SU-DHL-6 (cell line): ENCODE results near the gene DDB1.
A peak's percentile ranks its signal among the peaks of the same experiment; 100 is the strongest.
"Not testable (repeated sequence)": the region's sequence is repeated elsewhere in the genome, so short reads cannot be mapped to it uniquely, and the experiment has no call there.

Experiments
- H2AFZ ChIP-seq: fragments of 200-600 bp; sonication (generic); 2 replicates; pipeline ENCODE4 v1.6.1; 2014; ENCODE audit warnings: low read depth, mild to moderate bottlenecking, moderate library complexity, mixed read lengths, antibody characterized with exemption, low read length; ENCODE audit not compliant: severe bottlenecking
- H3F3A ChIP-seq: fragments of 200-600 bp; shearing (Covaris generic); 2 replicates; pipeline ENCODE4 v1.6.0; 2016; ENCODE audit warnings: antibody characterized with exemption, mild to moderate bottlenecking; ENCODE audit not compliant: insufficient read depth
- H3K27ac ChIP-seq: fragments of 200-600 bp; sonication (generic); 2 replicates; pipeline ENCODE4 v1.5.1; 2016; ENCODE audit warnings: low read depth, mild to moderate bottlenecking, low read length, moderate library complexity, mixed read lengths
- H3K27me3 ChIP-seq: fragments of 200-600 bp; sonication (generic), shearing (Covaris generic); 2 replicates; pipeline ENCODE4 v1.6.0; 2014; ENCODE audit warnings: mild to moderate bottlenecking, low read length
- H3K36me3 ChIP-seq: fragments of 200-600 bp; sonication (generic); 2 replicates; pipeline ENCODE4 v1.6.1; 2014; ENCODE audit warnings: mild to moderate bottlenecking, low read length, mixed read lengths
- H3K4me2 ChIP-seq: fragments of 300-600, 200-600 bp; shearing (Covaris generic), sonication (generic); 2 replicates; pipeline ENCODE4 v1.6.0; 2014; ENCODE audit warnings: low read length, low read depth, mild to moderate bottlenecking; ENCODE audit not compliant: poor library complexity, severe bottlenecking
- H3K4me3 ChIP-seq: fragments of 200-600 bp; sonication (generic); 2 replicates; pipeline ENCODE4 v1.5.1; 2014; ENCODE audit warnings: antibody characterized with exemption, low read length, mild to moderate bottlenecking, mixed read lengths; ENCODE audit not compliant: insufficient read depth, poor library complexity, severe bottlenecking
- H3K79me2 ChIP-seq: fragments of 200-600 bp; sonication (generic); 2 replicates; pipeline ENCODE4 v1.6.1; 2014; ENCODE audit warnings: mild to moderate bottlenecking, low read length, moderate library complexity; ENCODE audit not compliant: insufficient read depth
- H3K9ac ChIP-seq: fragments of 200-600 bp; sonication (generic); 2 replicates; pipeline ENCODE4 v1.7.0; 2014; ENCODE audit warnings: mild to moderate bottlenecking, low read length
- H3K9me2 ChIP-seq: fragments of 200-600 bp; sonication (generic); replicated peaks from 2 replicates; pipeline ENCODE4 v1.6.1; 2014; ENCODE audit warnings: low read length; ENCODE audit not compliant: insufficient read depth
- H3K9me3 ChIP-seq: fragments of 200-600 bp; sonication (generic); 2 replicates; pipeline ENCODE4 v1.6.1; 2014; ENCODE audit warnings: low read length, mixed read lengths; ENCODE audit not compliant: insufficient read depth
- H4K20me1 ChIP-seq: fragments of 200-600 bp; sonication (generic); 2 replicates; pipeline ENCODE4 v1.6.1; 2014; ENCODE audit warnings: low read depth, mild to moderate bottlenecking, antibody characterized with exemption, low read length, moderate library complexity, mixed read lengths
- CTCF ChIP-seq: fragments of 200-600 bp; sonication (generic); IDR thresholded peaks from one replicate; pipeline ENCODE4 v1.5.1; 2017; ENCODE audit warnings: antibody characterized with exemption, mild to moderate bottlenecking, low read length, moderate library complexity; ENCODE audit not compliant: insufficient read depth, poor library complexity, severe bottlenecking
- EZH2phosphoT487 ChIP-seq: fragments of 200-600 bp; sonication (generic), shearing (Covaris generic); conservative IDR thresholded peaks from 2 replicates; pipeline ENCODE4 v1.6.1; 2018; ENCODE audit warnings: mild to moderate bottlenecking, antibody characterized with exemption, low read length, moderate library complexity, mixed read lengths

DDB1 gene

GRCh38 chr11:61258546-61258945 lies 74.4 kb downstream of the DDB1 start:
- Histone ChIP-seq H3F3A (no peaks in the 10 kb centered on the region), H3K9ac (no peak overlapping the region), H3K27ac (no peak overlapping the region), H4K20me1 (no peaks in the 10 kb centered on the region), H3K27me3 (no peaks in the 10 kb centered on the region), H3K79me2 (no peaks in the 10 kb centered on the region), H3K4me2 (no peak overlapping the region), H3K4me3 (no peak overlapping the region), H3K9me2 (no peaks in the 10 kb centered on the region), H3K9me3 (no peaks in the 10 kb centered on the region), H3K36me3 (no peaks in the 10 kb centered on the region; the same call in 1 of the 2 replicates), H2AFZ (no peak overlapping the region)
- TF ChIP-seq CTCF (no peak), EZH2phosphoT487 (no peak)

- Histone ChIP-seq H3K9me2 (no peaks in the 10 kb centered on the region), H3F3A (no peaks in the 10 kb centered on the region), H3K27me3 (no peaks in the 10 kb centered on the region), H4K20me1 (no peaks in the 10 kb centered on the region), H2AFZ (no peak overlapping the region), H3K36me3 (no peaks in the 10 kb centered on the region), H3K9ac (no peak overlapping the region), H3K27ac (no peak overlapping the region), H3K4me3 (no peak overlapping the region), H3K79me2 (no peaks in the 10 kb centered on the region), H3K9me3 (no peaks in the 10 kb centered on the region), H3K4me2 (no peak overlapping the region)
- TF ChIP-seq EZH2phosphoT487 (no peak), CTCF (no peak)
These were observed 76.0 kb downstream of the DDB1 start for GRCh38 chr11:61256710-61257482.

GRCh38 chr11:61254403-61255025 lies 78.4 kb downstream of the DDB1 start:
- Histone ChIP-seq H3K9me3 (no peaks in the 10 kb centered on the region), H2AFZ (no peak overlapping the region)

GRCh38 chr11:61252332-61252731 lies 80.6 kb downstream of the DDB1 start:
- H2AFZ ChIP-seq, H3K36me3 ChIP-seq, H3K27ac ChIP-seq, H3K4me2 ChIP-seq, H3K79me2 ChIP-seq, H3K27me3 ChIP-seq, H3K9ac ChIP-seq, H3K9me3 ChIP-seq, H3F3A ChIP-seq, H4K20me1 ChIP-seq, H3K4me3 ChIP-seq, H3K9me2 ChIP-seq: not testable (repeated sequence)

More at GRCh38 chr11:61254403-61255025, 78.4 kb downstream of the DDB1 start:
- no peaks in the 10 kb centered on the region for H3K27me3 ChIP-seq
- TF ChIP-seq CTCF (peak; percentile 68), EZH2phosphoT487 (no peak)
- H3K4me3 ChIP-seq = no peak overlapping the region
- no peaks in the 10 kb centered on the region for H3K79me2 ChIP-seq
- H4K20me1 ChIP-seq = no peaks in the 10 kb centered on the region
- H3F3A ChIP-seq = no peaks in the 10 kb centered on the region
- no peak overlapping the region for H3K9ac ChIP-seq
- H3K36me3 ChIP-seq = no peaks in the 10 kb centered on the region
- no peaks in the 10 kb centered on the region for H3K9me2 ChIP-seq
- H3K4me2 ChIP-seq = no peak overlapping the region
- no peak overlapping the region for H3K27ac ChIP-seq

GRCh38 chr11:61250796-61251765 lies 81.8 kb downstream of the DDB1 start:
- not testable (repeated sequence) for H3K9me3 ChIP-seq, H3K27me3 ChIP-seq, H3K4me3 ChIP-seq, H3K36me3 ChIP-seq, H3K9me2 ChIP-seq, H3F3A ChIP-seq, H3K9ac ChIP-seq, H3K4me2 ChIP-seq, H4K20me1 ChIP-seq, H2AFZ ChIP-seq, H3K79me2 ChIP-seq, H3K27ac ChIP-seq
